Hepatocyte (in vitro differentiated cells): Measurements from ENCODE around the gene IFT27.

ENCODE experiments used
- CTCF ChIP-seq: fragments of 200-600 bp; sonication (generic); IDR thresholded peaks from 2 replicates; pipeline ENCODE4 v1.5.1; 2016; ENCODE audit warnings: antibody characterized with exemption, mild to moderate bottlenecking; ENCODE audit not compliant: poor library complexity
- EZH2 ChIP-seq: fragments of 200-600 bp; sonication (generic); IDR thresholded peaks from 2 replicates; pipeline ENCODE4 v1.6.1; 2016; ENCODE audit warnings: antibody characterized with exemption, mild to moderate bottlenecking, borderline replicate concordance
- EZH2phosphoT487 ChIP-seq: fragments of 200-600 bp; sonication (generic); IDR thresholded peaks from one replicate; pipeline ENCODE4 v1.6.1; 2018; ENCODE audit warnings: antibody characterized with exemption, mild to moderate bottlenecking, low read depth, moderate library complexity; ENCODE audit not compliant: unreplicated experiment, severe bottlenecking

GRCh38 chr22:36736701-36737320 lies 39.1 kb downstream of the IFT27 start:
- TF ChIP-seq CTCF (no peak), EZH2 (no peak), EZH2phosphoT487 (no peak)
